Measurements from ENCODE around the gene SH2D4B. TPM values are rescaled to one million over a fixed set of nuclear protein-coding genes. Genes with fewer than 3 reads are reported as not detected.
"Not testable (repeated sequence)": the region's sequence is repeated elsewhere in the genome, so short reads cannot be mapped to it uniquely, and the experiment has no call there.

Gene SH2D4B
- total RNA-seq, 3 donors from 2014 or later (not counting 1 experiment from before 2014, with no cell fraction given), result 0.19 to 0.30 (median 0.27) TPM

- no peak overlapping the region for H3K27ac Mint-ChIP-seq
- Histone ChIP-seq H3K4me3 (ENCODE audit: low read length) (no peak overlapping the region), H3K9me3 (ENCODE audit: control insufficient read depth, insufficient read depth, low read length) (no peaks in the 10 kb centered on the region), H3K27me3 (ENCODE audit: control insufficient read depth, insufficient read depth, low read length) (no peaks in the 10 kb centered on the region), H3K4me1 (ENCODE audit: control insufficient read depth, insufficient read depth, low read length) (peaks cover 6% of the 10 kb centered on the region), H3K27ac (ENCODE audit: low read length) (no peak overlapping the region), H3K36me3 (ENCODE audit: control insufficient read depth, insufficient read depth, low read length) (no peaks in the 10 kb centered on the region)
- no peak for TF ChIP-seq CTCF (IDR thresholded peaks at IDR 0.05)
- intact Hi-C loops (cut with micrococcal nuclease), result no loop called here
- WGBS (ENCODE audit: insufficient coverage), result 92% methylated on average over 19 of the region's 19 CpGs
- no peak overlapping the region for H3K4me3 Mint-ChIP-seq
- peaks cover 0 to 12% of the 10 kb centered on the region in 2 donors for H3K27me3 Mint-ChIP-seq (ENCODE audit: low read depth in 2 of 2)
- ATAC-seq, result no peak
- H3K36me3 Mint-ChIP-seq, result no peaks in the 10 kb centered on the region
- H3K9me3 Mint-ChIP-seq, result no peaks in the 10 kb centered on the region
- H3K4me1 Mint-ChIP-seq, result no peaks in the 10 kb centered on the region
- DNase-seq, result no peak
Observed at GRCh38 chr10:80542652-80543318, 5.1 kb downstream of the SH2D4B start.

- H3K36me3 ChIP-seq (ENCODE audit: control insufficient read depth, insufficient read depth, low read length); DNase-seq; H3K9me3 Mint-ChIP-seq; H3K4me3 Mint-ChIP-seq; H3K9me3 ChIP-seq (ENCODE audit: control insufficient read depth, insufficient read depth, low read length); H3K27ac Mint-ChIP-seq; H3K36me3 Mint-ChIP-seq; intact Hi-C loops (cut with micrococcal nuclease); H3K27me3 ChIP-seq (ENCODE audit: control insufficient read depth, insufficient read depth, low read length); ATAC-seq; H3K4me1 ChIP-seq (ENCODE audit: control insufficient read depth, insufficient read depth, low read length); H3K4me3 ChIP-seq (ENCODE audit: low read length); H3K4me1 Mint-ChIP-seq; H3K27ac ChIP-seq (ENCODE audit: low read length): not testable (repeated sequence)
- peaks cover 0 to 12% of the 10 kb centered on the region in 2 donors for H3K27me3 Mint-ChIP-seq (ENCODE audit: low read depth in 2 of 2)
- WGBS (ENCODE audit: insufficient coverage), result 98% methylated on average over 25 of the region's 25 CpGs
Observed at GRCh38 chr10:80543319-80543672, 5.6 kb downstream of the SH2D4B start.

GRCh38 chr10:80544316-80544953, 6.7 kb downstream of the SH2D4B start:
- no peaks in the 10 kb centered on the region for H3K4me1 Mint-ChIP-seq
- intact Hi-C loops (cut with micrococcal nuclease), result no loop called here
- H3K4me3 ChIP-seq (ENCODE audit: low read length), result no peak overlapping the region

More at GRCh38 chr10:80544316-80544953, 6.7 kb downstream of the SH2D4B start:
- no peak for TF ChIP-seq CTCF (IDR thresholded peaks at IDR 0.05)
- H3K9me3 Mint-ChIP-seq, result no peaks in the 10 kb centered on the region
- no peak overlapping the region for H3K4me3 Mint-ChIP-seq
- Histone ChIP-seq H3K9me3 (ENCODE audit: control insufficient read depth, insufficient read depth, low read length) (no peaks in the 10 kb centered on the region), H3K27ac (ENCODE audit: low read length) (no peak overlapping the region), H3K36me3 (ENCODE audit: control insufficient read depth, insufficient read depth, low read length) (no peaks in the 10 kb centered on the region), H3K4me1 (ENCODE audit: control insufficient read depth, insufficient read depth, low read length) (peaks cover 6% of the 10 kb centered on the region), H3K27me3 (ENCODE audit: control insufficient read depth, insufficient read depth, low read length) (no peaks in the 10 kb centered on the region)
- peaks cover 8 to 14% of the 10 kb centered on the region in 2 donors for H3K27me3 Mint-ChIP-seq (ENCODE audit: low read depth in 2 of 2)
- WGBS (ENCODE audit: insufficient coverage), result 79% methylated on average over 12 of the region's 12 CpGs
- no peaks in the 10 kb centered on the region for H3K36me3 Mint-ChIP-seq
- ATAC-seq, result no peak
- H3K27ac Mint-ChIP-seq, result no peak overlapping the region
- DNase-seq, result no peak
